ENCODE measurements around the gene AGAP1. TPM values are rescaled to one million over a fixed set of nuclear protein-coding genes. Genes with fewer than 3 reads are reported as not detected.

Gene AGAP1
- total RNA-seq, 1 experiment from 2014 or later, result 25.8 TPM

DNA sequence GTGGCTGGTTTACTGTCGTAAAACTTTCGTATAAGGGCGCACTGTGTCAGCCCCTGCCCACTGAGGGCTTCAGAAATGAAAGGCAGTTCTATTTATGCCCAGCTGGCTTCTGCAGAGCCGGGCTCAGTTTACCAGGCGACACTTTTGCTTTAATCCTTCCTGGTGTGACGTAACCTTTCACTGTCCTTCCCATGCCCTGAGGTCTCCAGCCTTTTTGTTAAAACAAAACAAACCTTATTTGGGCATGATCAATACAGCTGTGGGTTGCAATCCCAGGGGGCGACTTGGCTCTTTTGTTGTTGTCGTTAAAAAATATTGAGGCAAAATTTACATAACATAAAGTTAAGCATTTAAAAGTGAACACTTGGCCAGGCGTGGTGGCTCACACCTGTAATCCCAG, 85.3 kb downstream of the AGAP1 start:
- H3K4me1 ChIP-seq (ENCODE audit: insufficient read depth, low read length), result peaks cover 6% of the 10 kb centered on the region
- H4K5ac ChIP-seq (ENCODE audit: insufficient read length, low read depth, low read length), result no peak overlapping the region
- H2AFZ ChIP-seq (ENCODE audit: low read length), result no peak overlapping the region
- H3K4me1 Mint-ChIP-seq, result peaks cover 59 to 69% of the 10 kb centered on the region in 2 experiments
- no peak overlapping the region for H4K8ac ChIP-seq (replicated peaks; ENCODE audit: insufficient read length, low read depth, low read length)
- no peaks in the 10 kb centered on the region for H4K20me1 ChIP-seq (ENCODE audit: control insufficient read depth, insufficient read depth, insufficient read length)
- H3K79me1 ChIP-seq (ENCODE audit: insufficient read depth, low read depth, low read length, poor library complexity, severe bottlenecking), result peaks cover 2% of the 10 kb centered on the region
- no peak overlapping the region for H3K56ac ChIP-seq (ENCODE audit: insufficient read length, low read depth, low read length)
- peak overlapping the region; percentile 44 to 65 (median 64); a peak in 3 of 7 replicates for H3K27ac Mint-ChIP-seq
- TF ChIP-seq CTCF (conservative IDR thresholded peaks at IDR 0.05), result no peak
- no peak overlapping the region; the same call in 1 of the 2 replicates for H3K4ac ChIP-seq (ENCODE audit: low read depth, low read length)
- no peaks in the 10 kb centered on the region for H3K9me3 ChIP-seq (ENCODE audit: control insufficient read depth, low read depth, low read length)
- no peak overlapping the region for H3K23ac ChIP-seq (ENCODE audit: insufficient read length, low read depth, low read length)
- no peaks in the 10 kb centered on the region for H3K27me3 ChIP-seq (ENCODE audit: insufficient read depth, low read length)
- no peak overlapping the region for H4K91ac ChIP-seq (ENCODE audit: insufficient read length, low read depth, low read length)
- no peak overlapping the region for H3K9ac ChIP-seq (ENCODE audit: extremely low read depth, insufficient read length, low read length)
- H2BK5ac ChIP-seq (ENCODE audit: insufficient read length, low read length), result no peak overlapping the region
- no peak overlapping the region for H3K27ac ChIP-seq (ENCODE audit: insufficient read length, low read depth, low read length)
- no peak overlapping the region for H3T11ph ChIP-seq (ENCODE audit: low read length)
- no peak overlapping the region for H2BK15ac ChIP-seq (ENCODE audit: low read depth, low read length)
- no peak overlapping the region for H2BK120ac ChIP-seq (ENCODE audit: low read depth, low read length, poor library complexity, severe bottlenecking)
- H3K27me3 Mint-ChIP-seq (ENCODE audit: low read depth), result no peaks in the 10 kb centered on the region
- H2BK12ac ChIP-seq (ENCODE audit: insufficient read length, low read depth, low read length), result no peak overlapping the region
- no CpG with 5 or more reads among the region's 9 CpGs for WGBS (ENCODE audit: extremely low coverage, insufficient read length, low lambda C conversion rate)
- no peak overlapping the region for H3K4me2 ChIP-seq (ENCODE audit: insufficient read depth, insufficient read length, low read length)
- no peak for DNase-seq
- H3K4me3 Mint-ChIP-seq, result no peak overlapping the region
- H3K14ac ChIP-seq (ENCODE audit: insufficient read depth, low read length), result no peak overlapping the region
- H3K18ac ChIP-seq (ENCODE audit: insufficient read length, low read depth, low read length), result no peak overlapping the region
- peaks cover 2 to 6% (median 3%) of the 10 kb centered on the region in 3 experiments; a peak in 5 of 7 replicates for H3K36me3 Mint-ChIP-seq (ENCODE audit: insufficient read depth in 1 of 3, low read depth in 3 of 3)
- no peaks in the 10 kb centered on the region for H3K23me2 ChIP-seq (ENCODE audit: insufficient read length, low read depth, low read length, poor library complexity, severe bottlenecking)
- H2BK20ac ChIP-seq (ENCODE audit: low read depth, low read length, poor library complexity, severe bottlenecking), result no peak overlapping the region
- H2AK5ac ChIP-seq (ENCODE audit: insufficient read length, low read length), result no peak overlapping the region
- peaks cover 13% of the 10 kb centered on the region; the same call in 1 of the 2 replicates for H3K79me2 ChIP-seq (ENCODE audit: insufficient read depth, low read length)
- peaks cover 3 to 4% of the 10 kb centered on the region in 2 experiments; a peak in 4 of 5 replicates for H3K9me3 Mint-ChIP-seq

Measured in H9 (cell line).